Choroid plexus epithelial cell (primary cell): ENCODE results near the gene RUSF1.
A peak's percentile ranks its signal among the peaks of the same experiment; 100 is the strongest.

Experiments used
- DNase-seq: peaks from one replicate; pipeline ENCODE4 v3.0.0-alpha.2; 2010; ENCODE audit warnings: low read depth
- H3K4me3 ChIP-seq: 2 replicates; pipeline ENCODE4 v1.5.1; 2011; ENCODE audit warnings: low read depth, mild to moderate bottlenecking, control low read depth, low read length, moderate library complexity
- TF ChIP-seq, protein P1 (sequence below): conservative IDR thresholded peaks from 2 replicates; pipeline ENCODE4 v1.5.1; 2011; ENCODE audit warnings: low read depth, mild to moderate bottlenecking, control low read depth, inconsistent platforms, low read length, moderate library complexity

RUSF1 gene

DNA sequence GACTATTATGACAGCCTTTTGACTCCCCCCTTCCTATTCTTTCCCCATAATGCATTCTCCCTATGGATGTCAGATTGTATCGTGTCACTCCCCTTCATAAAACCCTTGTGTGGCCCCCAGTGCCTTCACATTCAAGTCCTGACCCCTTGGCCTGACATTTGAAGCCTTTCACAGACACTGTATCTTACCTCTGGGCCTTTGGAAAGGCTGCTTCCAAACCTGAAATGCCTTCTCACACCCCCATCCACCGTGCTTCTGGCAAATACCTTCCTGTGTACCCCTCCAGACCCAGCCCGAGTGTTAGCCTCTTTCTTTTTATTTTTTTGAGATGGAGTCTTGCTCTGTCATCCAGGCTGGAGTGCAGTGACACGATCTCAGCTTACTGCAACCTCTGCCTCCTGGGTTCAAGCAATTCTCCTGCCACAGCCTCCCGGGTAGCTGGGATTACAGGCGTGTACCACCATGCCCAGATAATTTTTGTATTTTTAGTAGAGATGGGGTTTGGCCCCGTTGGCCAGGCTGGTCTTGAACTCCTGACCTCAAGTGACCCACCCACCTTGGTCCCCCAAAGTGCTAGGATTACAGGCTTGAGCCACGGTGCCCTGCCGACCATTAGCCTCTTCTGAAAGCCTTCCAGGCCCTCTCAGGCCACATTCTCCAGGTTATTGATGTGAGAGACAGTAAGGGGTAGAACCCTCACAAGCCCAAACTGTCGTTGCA, 46.8 kb downstream of the RUSF1 start:
- no peak overlapping the region for H3K4me3 ChIP-seq
- TF ChIP-seq, protein P1, sequence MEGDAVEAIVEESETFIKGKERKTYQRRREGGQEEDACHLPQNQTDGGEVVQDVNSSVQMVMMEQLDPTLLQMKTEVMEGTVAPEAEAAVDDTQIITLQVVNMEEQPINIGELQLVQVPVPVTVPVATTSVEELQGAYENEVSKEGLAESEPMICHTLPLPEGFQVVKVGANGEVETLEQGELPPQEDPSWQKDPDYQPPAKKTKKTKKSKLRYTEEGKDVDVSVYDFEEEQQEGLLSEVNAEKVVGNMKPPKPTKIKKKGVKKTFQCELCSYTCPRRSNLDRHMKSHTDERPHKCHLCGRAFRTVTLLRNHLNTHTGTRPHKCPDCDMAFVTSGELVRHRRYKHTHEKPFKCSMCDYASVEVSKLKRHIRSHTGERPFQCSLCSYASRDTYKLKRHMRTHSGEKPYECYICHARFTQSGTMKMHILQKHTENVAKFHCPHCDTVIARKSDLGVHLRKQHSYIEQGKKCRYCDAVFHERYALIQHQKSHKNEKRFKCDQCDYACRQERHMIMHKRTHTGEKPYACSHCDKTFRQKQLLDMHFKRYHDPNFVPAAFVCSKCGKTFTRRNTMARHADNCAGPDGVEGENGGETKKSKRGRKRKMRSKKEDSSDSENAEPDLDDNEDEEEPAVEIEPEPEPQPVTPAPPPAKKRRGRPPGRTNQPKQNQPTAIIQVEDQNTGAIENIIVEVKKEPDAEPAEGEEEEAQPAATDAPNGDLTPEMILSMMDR: no peak
- no peak for DNase-seq

GRCh38 chr16:31460582-31461002, 47.6 kb downstream of the RUSF1 start:
- peak; percentile 79 for DNase-seq
- TF ChIP-seq, protein P1: peak; percentile 71
- H3K4me3 ChIP-seq: peak overlapping the region; percentile 63

DNA sequence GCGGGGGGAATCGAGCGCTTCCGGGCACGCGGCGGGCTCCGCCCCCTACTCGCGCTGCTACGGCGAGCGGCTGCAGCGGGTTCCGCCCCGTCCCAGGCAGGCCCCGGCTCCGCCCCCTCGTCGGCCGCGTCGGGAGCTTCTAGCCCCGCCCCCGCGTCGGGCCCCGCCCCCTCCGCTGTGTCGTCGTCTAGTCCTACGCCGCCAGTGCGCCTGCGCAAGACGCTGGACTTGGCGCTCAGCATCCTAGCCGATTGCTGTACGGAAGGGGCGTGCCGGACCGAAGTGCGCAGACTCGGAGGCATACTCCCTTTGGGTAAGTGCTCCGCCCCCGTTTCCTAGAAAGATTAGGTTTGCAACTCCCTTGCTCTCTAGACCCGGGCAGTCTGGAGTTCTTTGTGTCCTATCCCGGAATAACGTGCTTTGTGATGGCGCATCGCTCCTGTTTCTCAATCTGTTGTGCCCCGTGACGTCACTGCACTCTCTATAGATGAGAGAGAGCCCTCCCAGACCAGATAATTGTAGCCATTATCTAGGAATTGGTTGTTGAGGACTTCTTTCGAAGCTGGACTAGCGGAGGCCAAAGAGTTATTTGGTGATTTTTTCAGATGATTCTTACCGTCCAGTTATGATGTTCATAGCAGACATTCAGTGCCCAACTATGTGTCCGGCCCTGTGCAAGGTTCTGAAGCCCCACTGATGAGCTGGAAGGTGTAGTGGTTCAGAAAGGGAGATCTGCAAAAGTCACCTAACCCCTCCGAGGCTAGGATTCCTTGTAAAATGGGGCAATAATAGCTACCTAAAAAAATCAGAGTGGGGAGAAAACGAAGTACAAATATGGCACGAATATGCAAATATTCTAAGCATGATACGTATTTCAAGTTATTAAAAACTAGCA, 48.3 kb downstream of the RUSF1 start:
- peak overlapping the region; percentile 89 for H3K4me3 ChIP-seq
- TF ChIP-seq, protein P1: no peak
- peak; percentile 99 for DNase-seq

- TF ChIP-seq, protein P1: peak; percentile 59
- H3K4me3 ChIP-seq: peak within 1 kb of the TSS; percentile 89
- peak; percentile 99 for DNase-seq
Measured at GRCh38 chr16:31458844-31459686, 49.1 kb downstream of the RUSF1 start, which contains the start of gene ARMC5. Gene ARMC5 (plus strand): TSS chr16:31459501. CDS start chr16:31459525, 24 bp downstream.

- peak; percentile 67 for DNase-seq
- H3K4me3 ChIP-seq: peak overlapping the region; percentile 89
- TF ChIP-seq, protein P1: peak; percentile 48
Measured at GRCh38 chr16:31458073-31458843, 49.9 kb downstream of the RUSF1 start.

GRCh38 chr16:31456988-31457360, 51.2 kb downstream of the RUSF1 start:
- no peak overlapping the region for H3K4me3 ChIP-seq
- TF ChIP-seq, protein P1: no peak
- no peak for DNase-seq
